Measurements from ENCODE around the gene PNKP. TPM values are rescaled to one million over a fixed set of nuclear protein-coding genes. Genes with fewer than 3 reads are reported as not detected.

The PNKP gene
- total RNA-seq, 2 donors from 2014 or later = 55.8 to 78.7 TPM

GRCh38 chr19:49894879-49895565, 27.6 kb upstream of the PNKP start:
- Histone ChIP-seq H3K9me3 (no peaks in the 10 kb centered on the region), H3K27me3 (replicated peaks; ENCODE audit: insufficient read depth) (no peaks in the 10 kb centered on the region)

GRCh38 chr19:49894011-49894664, 26.8 kb upstream of the PNKP start:
- Histone ChIP-seq H3K36me3 (no peaks in the 10 kb centered on the region), H3K27ac (no peak overlapping the region), H3K4me3 (no peak overlapping the region), H3K4me1 (ENCODE audit: control insufficient read depth in 1 of 2, low read depth in 2 of 2) (peaks cover 0 to 4% of the 10 kb centered on the region in 2 donors), H3K27me3 (replicated peaks; ENCODE audit: insufficient read depth) (no peaks in the 10 kb centered on the region), H3K9me3 (no peaks in the 10 kb centered on the region)
- ATAC-seq (ENCODE audit: insufficient number of reproducible peaks, low FRiP score, low read depth) (no peak), DNase-seq (ENCODE audit: low spot score) (no peak)
- TF ChIP-seq CTCF (IDR thresholded peaks at IDR 0.05) = no peak

More at GRCh38 chr19:49894879-49895565, 27.6 kb upstream of the PNKP start:
- TF ChIP-seq CTCF (IDR thresholded peaks at IDR 0.05) = no peak
- Histone ChIP-seq H3K36me3 (no peaks in the 10 kb centered on the region), H3K27ac (no peak overlapping the region), H3K4me3 (no peak overlapping the region), H3K4me1 (ENCODE audit: control insufficient read depth in 1 of 2, low read depth in 2 of 2) (peaks cover 0 to 4% of the 10 kb centered on the region in 2 donors)
- no peak for DNase-seq (ENCODE audit: low spot score)
- no peak for ATAC-seq (ENCODE audit: insufficient number of reproducible peaks, low FRiP score, low read depth)

- TF ChIP-seq CTCF (IDR thresholded peaks at IDR 0.05) = no peak
- Histone ChIP-seq H3K27me3 (replicated peaks; ENCODE audit: insufficient read depth) (no peaks in the 10 kb centered on the region), H3K4me3 (no peak overlapping the region), H3K27ac (no peak overlapping the region), H3K4me1 (ENCODE audit: control insufficient read depth in 1 of 2, low read depth in 2 of 2) (peaks cover 0 to 4% of the 10 kb centered on the region in 2 donors), H3K36me3 (no peaks in the 10 kb centered on the region), H3K9me3 (no peaks in the 10 kb centered on the region)
- DNase-seq (ENCODE audit: low spot score) (no peak), ATAC-seq (ENCODE audit: insufficient number of reproducible peaks, low FRiP score, low read depth) (no peak)
These were observed 25.3 kb upstream of the PNKP start for GRCh38 chr19:49892716-49893115.

- Histone ChIP-seq H3K36me3 (no peaks in the 10 kb centered on the region), H3K4me1 (ENCODE audit: control insufficient read depth in 1 of 2, low read depth in 2 of 2) (peaks cover 0 to 4% of the 10 kb centered on the region in 2 donors), H3K9me3 (no peaks in the 10 kb centered on the region), H3K27me3 (replicated peaks; ENCODE audit: insufficient read depth) (no peaks in the 10 kb centered on the region), H3K4me3 (no peak overlapping the region), H3K27ac (no peak overlapping the region)
- TF ChIP-seq CTCF (IDR thresholded peaks at IDR 0.05) = no peak
- ATAC-seq (ENCODE audit: insufficient number of reproducible peaks, low FRiP score, low read depth) = no peak
- DNase-seq (ENCODE audit: low spot score) = no peak
These were observed 24.0 kb upstream of the PNKP start for GRCh38 chr19:49891393-49891792.

GRCh38 chr19:49890349-49891311, 23.3 kb upstream of the PNKP start:
- no peaks in the 10 kb centered on the region for H3K27me3 ChIP-seq (replicated peaks; ENCODE audit: insufficient read depth)
- H3K4me1 ChIP-seq (ENCODE audit: control insufficient read depth in 1 of 2, low read depth in 2 of 2) = peaks cover 0 to 4% of the 10 kb centered on the region in 2 donors
- H3K4me3 ChIP-seq = peak overlapping the region; percentile 56
- no peaks in the 10 kb centered on the region for H3K36me3 ChIP-seq
- no peak overlapping the region for H3K27ac ChIP-seq
- TF ChIP-seq CTCF (IDR thresholded peaks at IDR 0.05) = no peak
- no peak for DNase-seq (ENCODE audit: low spot score)
- H3K9me3 ChIP-seq = no peaks in the 10 kb centered on the region
- no peak for ATAC-seq (ENCODE audit: insufficient number of reproducible peaks, low FRiP score, low read depth)
